HCT116 (cell line): ENCODE measurements around the gene ARAP1. TPM values are rescaled to one million over a fixed set of nuclear protein-coding genes. Genes with fewer than 3 reads are reported as not detected.

Source experiments
- CEBPB ChIP-seq: IDR thresholded peaks from 2 replicates; pipeline ENCODE4 v1.6.1; 2012; ENCODE audit warnings: low read depth
- EZH2 ChIP-seq: fragments of 200-600 bp; sonication (generic); IDR thresholded peaks from 2 replicates; pipeline ENCODE4 v1.6.1; 2017; ENCODE audit warnings: antibody characterized with exemption, mixed run types
- FOSL1 ChIP-seq: IDR thresholded peaks from 2 replicates; pipeline ENCODE4 v1.6.1; 2012; ENCODE audit warnings: low read depth
- POLR2AphosphoS5 ChIP-seq: IDR thresholded peaks from 2 replicates; pipeline ENCODE4 v1.6.1; 2011; ENCODE audit warnings: mild to moderate bottlenecking, low read depth, low read length, moderate library complexity
- total RNA-seq: library from RNA; stranded (reverse); gene quantifications from one replicate; pipeline ENCODE4 v1.2.1, GENCODE V29; 2021; ENCODE audit not compliant: unreplicated experiment
- TF ChIP-seq, protein P1 (sequence below): IDR thresholded peaks from 2 replicates; pipeline ENCODE4 v1.6.1; 2012; ENCODE audit warnings: low read depth
- TF ChIP-seq, protein P2 (sequence below): IDR thresholded peaks from 2 replicates; pipeline ENCODE4 v1.6.1; 2012
- TF ChIP-seq, protein P3 (sequence below), 3 experiments: fragments of 200-600 bp in 1 of 3; sonication (generic) in 1 of 3; IDR thresholded peaks in 2 of 3; conservative IDR thresholded peaks in 1 of 3; 2 replicates each; pipeline ENCODE4 v1.5.1; 2012 to 2017; ENCODE audit warnings: low read depth in 2 of 3, low read length in 2 of 3, antibody characterized with exemption in 1 of 3, borderline replicate concordance in 1 of 3, control low read depth in 1 of 3, mild to moderate bottlenecking in 1 of 3, mixed read lengths in 1 of 3, mixed run types in 1 of 3, moderate library complexity in 1 of 3; ENCODE audit not compliant: insufficient read depth in 1 of 3

The ARAP1 gene
- total RNA-seq, 1 experiment from 2014 or later, result 57.4 TPM

DNA sequence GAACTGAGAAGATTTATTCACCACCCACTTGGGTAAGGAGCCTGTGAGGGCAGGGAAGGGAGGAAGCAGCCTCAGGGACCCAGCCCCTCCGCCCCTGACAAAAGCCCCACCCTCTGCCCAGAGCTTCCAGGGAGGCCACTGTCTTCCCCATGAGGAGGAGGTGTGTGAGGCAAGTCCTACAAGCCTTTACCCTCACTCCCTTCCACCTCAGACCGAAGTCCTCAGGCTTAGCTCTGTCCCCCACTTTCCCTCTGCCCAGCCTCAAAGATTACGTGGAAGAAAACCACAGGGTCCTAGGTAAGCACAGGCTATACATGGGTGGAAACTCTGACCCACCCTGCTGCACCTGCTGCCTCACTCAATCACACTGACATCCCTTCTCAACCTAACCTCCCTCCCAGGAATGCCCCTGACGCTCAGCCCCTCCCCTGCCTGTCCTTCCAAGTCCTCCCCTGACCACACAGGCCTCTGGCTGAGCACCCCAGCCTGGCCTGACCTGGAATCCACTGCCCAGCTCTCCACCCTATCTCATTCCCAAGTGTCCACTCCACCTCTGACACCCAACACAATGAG lies 3.6 kb upstream of the ARAP1 start (continued):
- TF ChIP-seq, protein P1, sequence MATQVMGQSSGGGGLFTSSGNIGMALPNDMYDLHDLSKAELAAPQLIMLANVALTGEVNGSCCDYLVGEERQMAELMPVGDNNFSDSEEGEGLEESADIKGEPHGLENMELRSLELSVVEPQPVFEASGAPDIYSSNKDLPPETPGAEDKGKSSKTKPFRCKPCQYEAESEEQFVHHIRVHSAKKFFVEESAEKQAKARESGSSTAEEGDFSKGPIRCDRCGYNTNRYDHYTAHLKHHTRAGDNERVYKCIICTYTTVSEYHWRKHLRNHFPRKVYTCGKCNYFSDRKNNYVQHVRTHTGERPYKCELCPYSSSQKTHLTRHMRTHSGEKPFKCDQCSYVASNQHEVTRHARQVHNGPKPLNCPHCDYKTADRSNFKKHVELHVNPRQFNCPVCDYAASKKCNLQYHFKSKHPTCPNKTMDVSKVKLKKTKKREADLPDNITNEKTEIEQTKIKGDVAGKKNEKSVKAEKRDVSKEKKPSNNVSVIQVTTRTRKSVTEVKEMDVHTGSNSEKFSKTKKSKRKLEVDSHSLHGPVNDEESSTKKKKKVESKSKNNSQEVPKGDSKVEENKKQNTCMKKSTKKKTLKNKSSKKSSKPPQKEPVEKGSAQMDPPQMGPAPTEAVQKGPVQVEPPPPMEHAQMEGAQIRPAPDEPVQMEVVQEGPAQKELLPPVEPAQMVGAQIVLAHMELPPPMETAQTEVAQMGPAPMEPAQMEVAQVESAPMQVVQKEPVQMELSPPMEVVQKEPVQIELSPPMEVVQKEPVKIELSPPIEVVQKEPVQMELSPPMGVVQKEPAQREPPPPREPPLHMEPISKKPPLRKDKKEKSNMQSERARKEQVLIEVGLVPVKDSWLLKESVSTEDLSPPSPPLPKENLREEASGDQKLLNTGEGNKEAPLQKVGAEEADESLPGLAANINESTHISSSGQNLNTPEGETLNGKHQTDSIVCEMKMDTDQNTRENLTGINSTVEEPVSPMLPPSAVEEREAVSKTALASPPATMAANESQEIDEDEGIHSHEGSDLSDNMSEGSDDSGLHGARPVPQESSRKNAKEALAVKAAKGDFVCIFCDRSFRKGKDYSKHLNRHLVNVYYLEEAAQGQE, result no peak
- no peak for TF ChIP-seq FOSL1
- TF ChIP-seq, protein P2, sequence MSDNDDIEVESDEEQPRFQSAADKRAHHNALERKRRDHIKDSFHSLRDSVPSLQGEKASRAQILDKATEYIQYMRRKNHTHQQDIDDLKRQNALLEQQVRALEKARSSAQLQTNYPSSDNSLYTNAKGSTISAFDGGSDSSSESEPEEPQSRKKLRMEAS, result no peak
- no peak for TF ChIP-seq CEBPB
- no peak for TF ChIP-seq EZH2
- TF ChIP-seq, protein P3, sequence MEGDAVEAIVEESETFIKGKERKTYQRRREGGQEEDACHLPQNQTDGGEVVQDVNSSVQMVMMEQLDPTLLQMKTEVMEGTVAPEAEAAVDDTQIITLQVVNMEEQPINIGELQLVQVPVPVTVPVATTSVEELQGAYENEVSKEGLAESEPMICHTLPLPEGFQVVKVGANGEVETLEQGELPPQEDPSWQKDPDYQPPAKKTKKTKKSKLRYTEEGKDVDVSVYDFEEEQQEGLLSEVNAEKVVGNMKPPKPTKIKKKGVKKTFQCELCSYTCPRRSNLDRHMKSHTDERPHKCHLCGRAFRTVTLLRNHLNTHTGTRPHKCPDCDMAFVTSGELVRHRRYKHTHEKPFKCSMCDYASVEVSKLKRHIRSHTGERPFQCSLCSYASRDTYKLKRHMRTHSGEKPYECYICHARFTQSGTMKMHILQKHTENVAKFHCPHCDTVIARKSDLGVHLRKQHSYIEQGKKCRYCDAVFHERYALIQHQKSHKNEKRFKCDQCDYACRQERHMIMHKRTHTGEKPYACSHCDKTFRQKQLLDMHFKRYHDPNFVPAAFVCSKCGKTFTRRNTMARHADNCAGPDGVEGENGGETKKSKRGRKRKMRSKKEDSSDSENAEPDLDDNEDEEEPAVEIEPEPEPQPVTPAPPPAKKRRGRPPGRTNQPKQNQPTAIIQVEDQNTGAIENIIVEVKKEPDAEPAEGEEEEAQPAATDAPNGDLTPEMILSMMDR (IDR thresholded peaks at IDR 0.05 in 2 of 3, conservative IDR thresholded peaks at IDR 0.05 in 1 of 3; ENCODE audit: borderline replicate concordance in 1 of 3, insufficient read depth in 1 of 3, low read depth in 2 of 3, low read length in 2 of 3), result no peak
- TF ChIP-seq POLR2AphosphoS5, result no peak
